Tongue (tissue), 2 donors: ENCODE measurements around the gene FBXW5. TPM values are rescaled to one million over a fixed set of nuclear protein-coding genes. Genes with fewer than 3 reads are reported as not detected.

ENCODE experiments used
- DNase-seq: peaks from one replicate; pipeline ENCODE4 v3.0.0-alpha.2; 2015
- total RNA-seq: library from RNA; depleted of rRNA; stranded (reverse); fragments of >200 nt; gene quantifications from one replicate; pipeline ENCODE4 v1.2.3, GENCODE V29; 2014

FBXW5 gene
- total RNA-seq, 1 donor from 2014 or later = 95.9 TPM

DNA sequence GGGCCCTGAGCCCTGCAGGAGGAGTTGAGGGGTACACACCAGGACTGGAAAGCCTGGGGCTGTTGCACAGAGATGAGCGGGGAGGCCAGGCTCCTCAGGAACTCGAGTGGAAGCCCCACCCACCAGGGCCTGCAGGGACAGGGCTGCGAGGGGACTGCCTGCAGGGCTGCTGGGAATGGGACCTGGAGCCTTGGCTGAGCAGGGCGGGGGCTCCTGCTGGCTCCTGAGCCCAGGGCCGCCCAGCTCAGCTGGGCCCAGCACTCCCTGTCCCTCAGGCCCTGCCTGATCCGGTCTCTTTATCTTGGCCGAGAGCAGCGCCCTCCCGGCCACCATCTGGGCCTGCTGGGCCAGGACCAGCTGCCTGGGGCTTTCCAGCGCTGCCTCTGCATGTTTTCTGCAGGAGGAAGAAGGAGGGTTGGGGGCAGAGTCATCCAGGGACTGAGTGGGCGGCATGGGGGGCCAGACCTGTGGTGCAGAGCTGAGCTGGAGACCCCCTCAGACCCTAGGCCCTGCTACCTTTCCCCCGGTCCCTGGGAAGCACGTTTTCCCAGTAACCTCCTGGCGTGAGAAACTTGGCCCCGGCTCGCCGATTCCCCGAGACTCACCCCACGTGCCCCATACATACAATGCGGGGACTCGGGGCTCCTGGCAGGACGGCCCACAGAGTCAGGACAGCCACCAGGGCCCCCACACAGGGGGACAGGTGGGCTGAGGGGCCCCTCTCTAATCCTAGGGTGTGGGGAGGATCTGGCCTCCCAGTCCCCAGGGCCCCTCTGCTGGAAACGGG lies 16.9 kb upstream of the FBXW5 start:
- no peak for DNase-seq

- no peak for DNase-seq
Measured at GRCh38 chr9:136960938-136961275, 16.4 kb upstream of the FBXW5 start.

DNA sequence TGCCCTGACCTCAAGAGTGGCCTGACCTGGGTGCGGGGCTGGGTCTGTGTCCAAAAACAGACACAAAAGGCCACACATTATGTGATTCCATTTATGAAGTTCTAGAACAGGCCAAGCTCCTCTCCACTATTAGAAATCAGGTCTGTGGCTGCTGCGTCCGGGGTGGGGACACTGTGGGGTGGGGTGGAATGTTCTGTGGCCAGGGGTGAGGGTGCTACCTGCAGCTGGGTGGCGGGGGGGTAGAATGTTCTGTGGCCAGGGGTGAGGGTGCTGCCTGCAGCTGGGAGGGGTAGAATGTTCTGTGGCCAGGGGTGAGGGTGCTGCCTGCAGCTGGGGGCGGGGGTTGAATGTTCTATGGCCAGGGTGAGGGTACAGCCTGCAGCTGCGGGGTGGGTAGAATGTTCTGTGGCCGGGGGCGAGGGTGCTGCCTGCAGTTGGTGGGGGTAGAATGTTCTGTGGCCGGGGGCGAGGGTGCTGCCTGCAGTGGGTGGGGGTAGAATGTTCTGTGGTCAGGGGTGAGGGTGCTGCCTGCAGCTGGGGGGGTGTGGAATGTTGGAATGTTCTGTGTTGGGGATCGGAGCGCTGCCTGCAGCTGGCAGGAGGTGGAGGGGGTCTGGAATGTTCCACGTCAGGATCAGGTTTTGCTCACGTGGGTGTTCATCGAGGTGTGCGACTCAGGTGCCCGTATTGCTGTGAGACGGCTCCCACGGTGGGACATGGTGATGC lies 15.8 kb upstream of the FBXW5 start:
- DNase-seq = no peak

DNA sequence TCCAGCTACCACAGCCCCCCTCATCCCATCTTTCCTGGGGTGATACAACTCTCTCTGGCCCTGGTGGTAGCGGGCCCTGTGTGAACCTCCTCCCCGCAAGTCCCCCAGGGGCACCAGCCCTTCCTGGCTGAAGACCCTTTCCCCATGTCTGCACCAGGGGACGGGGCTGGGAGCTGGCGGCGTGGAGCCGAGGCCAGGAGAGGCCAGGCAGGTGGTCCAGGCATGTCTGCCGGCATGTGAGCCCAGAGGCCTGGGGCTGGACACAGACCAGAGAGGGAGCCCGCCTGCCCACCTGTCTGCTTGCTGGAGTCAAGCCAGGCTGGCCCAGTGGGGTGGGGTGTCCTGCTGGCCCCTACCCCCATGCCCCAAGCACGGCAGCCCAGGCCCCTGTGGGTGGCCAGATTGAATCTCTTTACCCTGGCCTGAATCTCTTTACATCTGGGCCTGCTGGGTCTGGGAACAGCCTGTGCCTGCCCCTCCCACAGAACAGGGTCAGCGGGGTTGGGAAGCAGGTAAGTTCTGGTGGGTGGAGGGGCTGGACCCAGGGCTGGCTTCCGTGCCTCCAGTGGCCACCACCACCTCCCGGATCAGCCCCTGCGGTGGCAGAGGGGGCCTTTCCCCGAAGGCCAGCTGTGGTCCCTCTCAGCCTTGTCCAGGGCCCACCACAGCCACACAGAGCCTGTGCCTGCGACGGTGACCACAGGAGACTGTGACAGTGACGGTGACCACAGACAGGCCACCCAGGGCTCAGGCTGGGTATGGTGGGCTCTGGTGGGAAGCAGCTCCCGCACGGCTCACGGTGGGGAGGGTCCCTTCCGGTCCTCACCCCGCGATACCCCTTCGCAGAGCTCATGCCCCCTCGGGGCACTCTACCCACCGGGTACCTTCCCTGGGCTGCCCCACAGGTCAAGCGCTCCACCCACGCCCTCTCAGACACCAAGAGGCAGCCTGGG lies 14.6 kb upstream of the FBXW5 start:
- no peak for DNase-seq

DNA sequence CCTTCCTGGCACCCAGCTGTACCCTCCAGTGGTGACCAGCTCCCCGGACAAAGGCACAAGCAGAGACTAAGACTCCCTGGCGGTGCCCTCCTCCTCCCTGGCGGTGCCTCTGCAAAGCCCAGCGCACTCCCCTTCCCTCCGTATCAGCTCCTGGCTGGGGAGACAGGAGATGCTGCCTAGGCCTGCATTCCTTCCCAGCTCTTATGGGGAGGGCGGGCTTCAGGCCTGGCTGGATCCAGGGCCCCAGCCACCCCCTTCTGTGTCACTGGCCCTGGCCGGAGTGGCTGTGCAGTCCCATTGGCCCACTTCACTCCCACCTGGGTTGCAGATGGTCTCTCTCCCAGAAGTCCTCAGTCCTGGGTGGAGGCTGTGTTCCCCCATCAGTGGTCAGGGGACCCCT lies 13.9 kb upstream of the FBXW5 start:
- no peak for DNase-seq

GRCh38 chr9:136957901-136958300 lies 13.4 kb upstream of the FBXW5 start:
- no peak for DNase-seq

- DNase-seq = no peak
Measured at GRCh38 chr9:136957461-136957860, 12.9 kb upstream of the FBXW5 start.

DNA sequence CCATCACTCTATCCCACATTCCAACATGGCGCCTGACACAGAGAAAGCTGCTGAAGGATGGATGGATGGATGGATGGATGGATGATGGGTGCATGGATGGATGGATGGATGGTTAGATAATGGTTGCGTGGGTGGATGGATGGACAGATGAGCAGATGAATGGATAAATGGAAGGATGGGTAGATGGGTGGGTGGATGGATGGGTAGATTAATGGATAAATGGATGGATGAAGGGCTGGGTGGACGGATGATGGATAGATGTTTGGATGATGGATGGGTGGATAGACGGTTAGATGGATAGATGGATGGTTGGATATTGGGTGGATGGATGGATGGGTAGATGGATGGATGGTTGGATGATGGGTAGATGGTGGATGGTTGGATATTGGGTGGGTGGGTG lies 12.1 kb upstream of the FBXW5 start:
- DNase-seq = no peak

- DNase-seq = no peak
Measured at GRCh38 chr9:136955943-136956335, 11.4 kb upstream of the FBXW5 start.

DNA sequence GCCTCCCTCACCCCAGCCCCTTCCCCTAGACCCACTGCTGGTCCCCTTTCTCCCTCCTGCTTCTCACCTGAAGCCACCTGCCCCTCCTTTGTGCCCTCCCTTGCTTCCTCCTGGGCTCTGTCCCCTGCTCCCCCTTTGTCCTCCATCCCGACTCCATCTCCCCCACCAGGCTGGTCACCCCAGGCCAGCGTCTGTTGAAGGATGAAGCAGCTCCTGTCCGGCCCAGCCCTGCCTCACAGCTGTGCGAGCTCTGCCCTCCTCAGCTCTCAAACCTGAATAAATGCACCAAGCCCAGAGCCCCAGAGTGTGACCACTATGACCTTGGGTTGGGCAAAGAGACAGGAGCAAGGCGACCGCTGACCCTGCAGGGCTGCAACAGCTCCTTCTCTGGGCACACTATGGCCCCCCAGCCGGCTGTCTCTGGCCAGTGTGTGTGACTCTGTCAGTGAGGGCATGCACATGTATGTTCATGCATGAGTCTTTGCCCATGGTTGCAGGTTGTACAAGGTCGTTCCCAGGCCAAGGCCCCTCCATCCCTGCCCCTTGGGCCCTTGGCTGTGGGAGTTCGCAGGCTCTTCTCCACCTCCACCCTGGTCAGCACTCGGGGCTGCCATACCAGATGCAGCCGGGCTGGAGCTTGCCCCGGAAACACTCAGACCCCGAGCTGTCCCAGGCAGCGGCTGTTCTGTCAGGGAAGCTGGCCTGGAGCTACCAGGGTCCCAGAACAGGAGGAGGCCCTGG lies 10.8 kb upstream of the FBXW5 start:
- DNase-seq = no peak

GRCh38 chr9:136954270-136955083 lies 9.9 kb upstream of the FBXW5 start:
- no peak for DNase-seq

GRCh38 chr9:136953771-136954269 lies 9.3 kb upstream of the FBXW5 start:
- no peak for DNase-seq

DNA sequence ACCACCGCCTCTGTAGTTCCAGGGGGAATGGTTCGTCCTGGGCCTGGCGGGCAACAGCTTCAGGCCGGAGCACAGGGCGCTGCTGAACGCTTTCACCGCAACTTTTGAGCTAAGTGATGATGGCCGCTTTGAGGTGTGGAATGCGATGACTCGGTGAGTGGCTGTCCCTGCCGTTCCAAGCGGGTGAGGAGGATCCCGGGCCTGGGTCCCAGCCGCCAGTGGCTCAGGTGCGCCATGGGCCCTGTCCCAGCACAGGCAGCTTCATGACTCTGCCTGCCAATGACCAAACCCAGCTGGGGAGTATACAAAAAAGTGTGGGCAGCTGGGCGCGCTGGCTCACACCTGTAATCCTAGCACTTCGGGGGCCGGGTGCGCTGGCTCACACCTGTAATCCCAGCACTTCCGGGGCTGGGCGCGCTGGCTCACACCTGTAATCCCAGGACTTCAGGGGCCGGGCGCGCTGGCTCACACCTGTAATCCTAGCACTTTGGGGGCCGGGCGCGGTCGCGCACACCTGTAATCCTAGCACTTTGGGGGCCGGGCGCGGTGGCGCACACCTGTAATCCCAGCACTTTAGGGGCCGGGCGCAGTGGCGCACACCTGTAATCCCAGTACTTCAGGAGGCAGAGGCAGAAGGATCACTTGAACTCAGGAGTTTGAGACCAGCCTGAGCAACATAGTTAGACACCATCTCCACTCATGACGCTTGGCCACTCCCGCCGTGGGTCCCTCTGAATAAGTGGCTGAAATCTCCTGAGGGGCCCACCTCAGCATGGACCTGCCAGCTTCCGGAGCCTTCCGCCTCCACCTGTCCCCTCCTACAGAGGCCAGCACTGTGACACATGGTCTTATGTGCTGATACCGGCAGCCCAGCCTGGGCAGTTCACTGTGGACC lies 8.6 kb upstream of the FBXW5 start:
- DNase-seq = no peak

- DNase-seq = no peak
Measured at GRCh38 chr9:136952321-136952850, 7.8 kb upstream of the FBXW5 start.

GRCh38 chr9:136951541-136952320 lies 7.2 kb upstream of the FBXW5 start, which contains the start of gene LCN12:
Gene LCN12, plus strand, starts transcription at chr9:136952273. Its CDS starts 55 bp downstream, at chr9:136952328.
- DNase-seq = no peak

- DNase-seq = no peak
Measured at GRCh38 chr9:136950656-136951276, 6.2 kb upstream of the FBXW5 start.

DNA sequence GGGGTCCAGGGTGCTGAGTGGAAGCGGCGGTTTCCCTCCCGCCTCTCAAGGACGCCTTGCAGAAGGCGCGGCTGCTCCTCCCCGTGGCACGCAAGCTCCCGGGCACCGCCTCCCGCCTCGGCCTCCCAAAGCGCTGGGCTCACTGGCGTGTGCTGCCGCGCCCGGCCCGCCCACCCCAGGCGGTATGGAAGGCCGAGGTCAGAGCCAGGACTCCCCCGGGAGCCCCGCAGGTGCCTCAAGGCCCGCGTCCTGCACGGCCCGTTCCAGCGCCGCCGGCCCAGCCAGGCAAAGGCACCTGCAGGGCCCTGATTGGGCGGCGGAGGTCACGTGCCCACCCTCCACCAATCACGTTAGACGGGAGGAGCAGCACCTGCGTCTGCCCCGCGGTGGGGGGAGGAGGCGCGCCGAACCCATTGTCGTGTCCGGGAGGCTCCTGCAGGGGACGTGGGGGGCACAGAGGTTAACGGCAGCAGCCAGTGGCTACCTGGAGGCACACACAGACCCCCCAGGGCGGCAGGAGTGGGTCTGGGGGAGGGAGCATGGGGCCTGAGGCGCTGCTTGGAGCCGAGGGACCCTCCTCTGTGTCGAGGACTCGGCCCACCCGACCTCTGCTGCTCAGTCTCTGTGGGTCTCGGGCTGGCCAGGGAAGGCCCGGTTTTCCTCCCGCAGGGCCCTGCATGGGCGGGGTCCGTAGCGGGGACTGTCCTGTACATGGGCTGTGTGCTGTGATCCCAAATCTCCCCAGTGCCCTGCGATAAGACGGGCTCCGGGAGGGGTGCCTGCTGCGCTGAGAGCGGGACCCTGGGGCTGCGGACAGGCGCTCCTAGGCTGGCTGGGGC lies 5.5 kb upstream of the FBXW5 start:
- DNase-seq = peak; percentile 94
